Panc1 (cell line): ENCODE data around the gene HDLBP. TPM values are rescaled to one million over a fixed set of nuclear protein-coding genes. Genes with fewer than 3 reads are reported as not detected.

Source experiments
- ATAC-seq: fragments of 200-7000 bp; cut with Tn5 transposase; 2 replicates; pipeline ENCODE4 v1.9.1; 2020; ENCODE audit warnings: mild to moderate bottlenecking, moderate library complexity
- BruUV-seq: library from RNA; stranded (reverse); fragments of 400-500 nt; replicated peaks from 2 replicates; lab custom pipeline; 2021; lab: Mats Ljungman, UMichigan
- CTCF ChIA-PET: fragments of 300-600 bp; sonication (Branson Sonifier 250); formaldehyde crosslinking; loops from one replicate; lab custom pipeline; 2022; ENCODE audit warnings: antibody characterized with exemption; lab: Charles Lee
- POLR2A ChIA-PET: fragments of 300-600 bp; sonication (Branson Sonifier 250); formaldehyde crosslinking; loops from one replicate; lab custom pipeline; 2022; ENCODE audit warnings: antibody characterized with exemption; lab: Charles Lee
- DNase-seq: peaks from one replicate; pipeline ENCODE4 v3.0.0-alpha.2; 2010; ENCODE audit warnings: low read depth, low spot score
- H3K27ac ChIP-seq: 2 replicates; pipeline ENCODE4 v1.5.1; 2011; ENCODE audit warnings: mild to moderate bottlenecking, low read length, inconsistent platforms
- H3K27me3 ChIP-seq: fragments of 200-500 bp; sonication (Bioruptor generic); 2 replicates; pipeline ENCODE4 v1.6.0; 2014; ENCODE audit warnings: low read length, inconsistent platforms; ENCODE audit not compliant: control insufficient read depth, insufficient read depth
- H3K36me3 ChIP-seq: fragments of 200-500 bp; sonication (Bioruptor generic); 2 replicates; pipeline ENCODE4 v1.5.1; 2014; ENCODE audit warnings: inconsistent platforms, mild to moderate bottlenecking, low read length, moderate library complexity; ENCODE audit not compliant: control insufficient read depth, insufficient read depth
- H3K4me1 ChIP-seq: 2 replicates; pipeline ENCODE4 v1.5.1; 2011; ENCODE audit warnings: inconsistent platforms, mild to moderate bottlenecking, low read length, moderate library complexity; ENCODE audit not compliant: control insufficient read depth, insufficient read depth
- H3K4me3 ChIP-seq, 2 experiments: 2 replicates each; pipeline ENCODE4 v1.5.1; 2011 to 2012; ENCODE audit warnings: low read depth in 2 of 2, low read length in 2 of 2, mild to moderate bottlenecking in 2 of 2, inconsistent platforms in 1 of 2, moderate library complexity in 1 of 2
- H3K9me3 ChIP-seq: fragments of 200-500 bp; sonication (Bioruptor generic); 2 replicates; pipeline ENCODE4 v1.5.1; 2014; ENCODE audit warnings: low read depth, mild to moderate bottlenecking, inconsistent platforms, low read length, moderate library complexity; ENCODE audit not compliant: control insufficient read depth, insufficient read depth
- POLR2AphosphoS5 ChIP-seq: IDR thresholded peaks from 2 replicates; pipeline ENCODE4 v1.6.1; 2012; ENCODE audit warnings: mild to moderate bottlenecking, low read depth, low read length, moderate library complexity
- SIN3A ChIP-seq: IDR thresholded peaks from 2 replicates; pipeline ENCODE4 v1.6.1; 2012; ENCODE audit warnings: low read depth, mild to moderate bottlenecking, low read length, moderate library complexity, borderline replicate concordance; ENCODE audit not compliant: insufficient read depth
- TCF7L2 ChIP-seq: IDR thresholded peaks from 2 replicates; pipeline ENCODE4 v1.6.1; 2011; ENCODE audit warnings: mild to moderate bottlenecking, low read depth, low read length, inconsistent platforms
- in situ Hi-C: cut with HindIII; loops from 2 replicates; pipeline ENCODE4 v1.10.0; 2016; ENCODE audit warnings: low sequenced_read_pairs, low pct_unique_long_range_greater_than_20kb
- intact Hi-C: fragments of 100-400 bp; cut with micrococcal nuclease; formaldehyde crosslinking; loops from one replicate; pipeline ENCODE4 v1.10.0; 2022; ENCODE audit not compliant: unreplicated experiment
- total RNA-seq: library from RNA; stranded (reverse); gene quantifications from one replicate; pipeline ENCODE4 v1.2.1, GENCODE V29; 2021; ENCODE audit not compliant: unreplicated experiment
- TF ChIP-seq, protein P1 (sequence below), 2 experiments: IDR thresholded peaks; 2 replicates each; pipeline ENCODE4 v1.6.1; 2011 to 2012; ENCODE audit warnings: low read depth in 2 of 2, control low read depth in 1 of 2, low read length in 1 of 2, mild to moderate bottlenecking in 1 of 2, moderate library complexity in 1 of 2; ENCODE audit not compliant: insufficient read depth in 1 of 2
- TF ChIP-seq, protein P2 (sequence below): fragments of 450-650 bp; IDR thresholded peaks from 2 replicates; pipeline ENCODE4 v1.5.1; 2017; ENCODE audit warnings: mild to moderate bottlenecking

HDLBP gene
- total RNA-seq, 1 experiment from 2014 or later, result 656 TPM

- H3K9me3 ChIP-seq, result no peaks in the 10 kb centered on the region
- intact Hi-C loops, result no loop called here
- ATAC-seq (no peak), DNase-seq (no peak)
- ChIA-PET CTCF (no interaction called here), POLR2A (no interaction called here)
- H3K27me3 ChIP-seq, result no peaks in the 10 kb centered on the region
- no peak overlapping the region for H3K27ac ChIP-seq
- H3K4me1 ChIP-seq, result peaks cover 20% of the 10 kb centered on the region
- no TSS peak for BruUV-seq
- no peak for TF ChIP-seq TCF7L2
- TF ChIP-seq, protein P1, sequence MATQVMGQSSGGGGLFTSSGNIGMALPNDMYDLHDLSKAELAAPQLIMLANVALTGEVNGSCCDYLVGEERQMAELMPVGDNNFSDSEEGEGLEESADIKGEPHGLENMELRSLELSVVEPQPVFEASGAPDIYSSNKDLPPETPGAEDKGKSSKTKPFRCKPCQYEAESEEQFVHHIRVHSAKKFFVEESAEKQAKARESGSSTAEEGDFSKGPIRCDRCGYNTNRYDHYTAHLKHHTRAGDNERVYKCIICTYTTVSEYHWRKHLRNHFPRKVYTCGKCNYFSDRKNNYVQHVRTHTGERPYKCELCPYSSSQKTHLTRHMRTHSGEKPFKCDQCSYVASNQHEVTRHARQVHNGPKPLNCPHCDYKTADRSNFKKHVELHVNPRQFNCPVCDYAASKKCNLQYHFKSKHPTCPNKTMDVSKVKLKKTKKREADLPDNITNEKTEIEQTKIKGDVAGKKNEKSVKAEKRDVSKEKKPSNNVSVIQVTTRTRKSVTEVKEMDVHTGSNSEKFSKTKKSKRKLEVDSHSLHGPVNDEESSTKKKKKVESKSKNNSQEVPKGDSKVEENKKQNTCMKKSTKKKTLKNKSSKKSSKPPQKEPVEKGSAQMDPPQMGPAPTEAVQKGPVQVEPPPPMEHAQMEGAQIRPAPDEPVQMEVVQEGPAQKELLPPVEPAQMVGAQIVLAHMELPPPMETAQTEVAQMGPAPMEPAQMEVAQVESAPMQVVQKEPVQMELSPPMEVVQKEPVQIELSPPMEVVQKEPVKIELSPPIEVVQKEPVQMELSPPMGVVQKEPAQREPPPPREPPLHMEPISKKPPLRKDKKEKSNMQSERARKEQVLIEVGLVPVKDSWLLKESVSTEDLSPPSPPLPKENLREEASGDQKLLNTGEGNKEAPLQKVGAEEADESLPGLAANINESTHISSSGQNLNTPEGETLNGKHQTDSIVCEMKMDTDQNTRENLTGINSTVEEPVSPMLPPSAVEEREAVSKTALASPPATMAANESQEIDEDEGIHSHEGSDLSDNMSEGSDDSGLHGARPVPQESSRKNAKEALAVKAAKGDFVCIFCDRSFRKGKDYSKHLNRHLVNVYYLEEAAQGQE (IDR thresholded peaks at IDR 0.05; ENCODE audit: insufficient read depth in 1 of 2, low read depth in 2 of 2, low read length in 1 of 2), result no peak
- peaks cover 17% of the 10 kb centered on the region for H3K36me3 ChIP-seq
- H3K4me3 ChIP-seq, result no peak overlapping the region
- in situ Hi-C loops, result no loop called here
Observed at GRCh38 chr2:241323778-241324177, 8.3 kb upstream of the HDLBP start.

DNA sequence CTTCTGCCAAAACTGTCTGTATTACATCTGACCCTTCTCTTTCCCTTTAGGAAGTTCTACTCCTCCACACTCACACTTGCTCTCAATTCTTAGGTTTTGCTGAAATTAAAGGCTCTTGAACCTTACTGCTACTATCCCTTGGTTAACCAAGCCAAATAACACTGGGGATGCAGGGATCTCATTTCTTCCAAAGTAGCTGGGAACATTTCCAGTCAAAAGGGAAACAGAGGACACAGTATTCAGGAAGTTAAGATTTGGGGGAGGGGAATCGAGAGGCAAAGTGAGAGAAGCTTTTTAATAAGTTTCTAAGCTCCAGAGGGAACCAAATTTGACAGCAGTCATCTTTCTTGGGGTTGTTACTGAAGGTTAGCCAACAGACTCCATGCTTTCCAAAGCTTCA, 6.4 kb upstream of the HDLBP start:
- H3K4me3 ChIP-seq, result no peak overlapping the region
- peaks cover 15% of the 10 kb centered on the region for H3K36me3 ChIP-seq
- no peak for ATAC-seq
- intact Hi-C loops, result no loop called here
- DNase-seq, result no peak
- H3K4me1 ChIP-seq, result peaks cover 36% of the 10 kb centered on the region
- H3K9me3 ChIP-seq, result no peaks in the 10 kb centered on the region
- ChIA-PET CTCF (no interaction called here), POLR2A (no interaction called here)
- BruUV-seq, result no TSS peak
- peak overlapping the region; percentile 46; the same call in 1 of the 2 replicates for H3K27ac ChIP-seq
- no peaks in the 10 kb centered on the region for H3K27me3 ChIP-seq
- TF ChIP-seq, protein P2, sequence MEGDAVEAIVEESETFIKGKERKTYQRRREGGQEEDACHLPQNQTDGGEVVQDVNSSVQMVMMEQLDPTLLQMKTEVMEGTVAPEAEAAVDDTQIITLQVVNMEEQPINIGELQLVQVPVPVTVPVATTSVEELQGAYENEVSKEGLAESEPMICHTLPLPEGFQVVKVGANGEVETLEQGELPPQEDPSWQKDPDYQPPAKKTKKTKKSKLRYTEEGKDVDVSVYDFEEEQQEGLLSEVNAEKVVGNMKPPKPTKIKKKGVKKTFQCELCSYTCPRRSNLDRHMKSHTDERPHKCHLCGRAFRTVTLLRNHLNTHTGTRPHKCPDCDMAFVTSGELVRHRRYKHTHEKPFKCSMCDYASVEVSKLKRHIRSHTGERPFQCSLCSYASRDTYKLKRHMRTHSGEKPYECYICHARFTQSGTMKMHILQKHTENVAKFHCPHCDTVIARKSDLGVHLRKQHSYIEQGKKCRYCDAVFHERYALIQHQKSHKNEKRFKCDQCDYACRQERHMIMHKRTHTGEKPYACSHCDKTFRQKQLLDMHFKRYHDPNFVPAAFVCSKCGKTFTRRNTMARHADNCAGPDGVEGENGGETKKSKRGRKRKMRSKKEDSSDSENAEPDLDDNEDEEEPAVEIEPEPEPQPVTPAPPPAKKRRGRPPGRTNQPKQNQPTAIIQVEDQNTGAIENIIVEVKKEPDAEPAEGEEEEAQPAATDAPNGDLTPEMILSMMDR, result no peak
- TF ChIP-seq SIN3A, result no peak
- TF ChIP-seq, protein P1 (IDR thresholded peaks at IDR 0.05; ENCODE audit: insufficient read depth in 1 of 2, low read depth in 2 of 2, low read length in 1 of 2), result no peak
- no peak for TF ChIP-seq POLR2AphosphoS5
- TF ChIP-seq TCF7L2, result no peak
- in situ Hi-C loops, result no loop called here
